ENCODE data around the gene TACC2.

The TACC2 gene, protein sequence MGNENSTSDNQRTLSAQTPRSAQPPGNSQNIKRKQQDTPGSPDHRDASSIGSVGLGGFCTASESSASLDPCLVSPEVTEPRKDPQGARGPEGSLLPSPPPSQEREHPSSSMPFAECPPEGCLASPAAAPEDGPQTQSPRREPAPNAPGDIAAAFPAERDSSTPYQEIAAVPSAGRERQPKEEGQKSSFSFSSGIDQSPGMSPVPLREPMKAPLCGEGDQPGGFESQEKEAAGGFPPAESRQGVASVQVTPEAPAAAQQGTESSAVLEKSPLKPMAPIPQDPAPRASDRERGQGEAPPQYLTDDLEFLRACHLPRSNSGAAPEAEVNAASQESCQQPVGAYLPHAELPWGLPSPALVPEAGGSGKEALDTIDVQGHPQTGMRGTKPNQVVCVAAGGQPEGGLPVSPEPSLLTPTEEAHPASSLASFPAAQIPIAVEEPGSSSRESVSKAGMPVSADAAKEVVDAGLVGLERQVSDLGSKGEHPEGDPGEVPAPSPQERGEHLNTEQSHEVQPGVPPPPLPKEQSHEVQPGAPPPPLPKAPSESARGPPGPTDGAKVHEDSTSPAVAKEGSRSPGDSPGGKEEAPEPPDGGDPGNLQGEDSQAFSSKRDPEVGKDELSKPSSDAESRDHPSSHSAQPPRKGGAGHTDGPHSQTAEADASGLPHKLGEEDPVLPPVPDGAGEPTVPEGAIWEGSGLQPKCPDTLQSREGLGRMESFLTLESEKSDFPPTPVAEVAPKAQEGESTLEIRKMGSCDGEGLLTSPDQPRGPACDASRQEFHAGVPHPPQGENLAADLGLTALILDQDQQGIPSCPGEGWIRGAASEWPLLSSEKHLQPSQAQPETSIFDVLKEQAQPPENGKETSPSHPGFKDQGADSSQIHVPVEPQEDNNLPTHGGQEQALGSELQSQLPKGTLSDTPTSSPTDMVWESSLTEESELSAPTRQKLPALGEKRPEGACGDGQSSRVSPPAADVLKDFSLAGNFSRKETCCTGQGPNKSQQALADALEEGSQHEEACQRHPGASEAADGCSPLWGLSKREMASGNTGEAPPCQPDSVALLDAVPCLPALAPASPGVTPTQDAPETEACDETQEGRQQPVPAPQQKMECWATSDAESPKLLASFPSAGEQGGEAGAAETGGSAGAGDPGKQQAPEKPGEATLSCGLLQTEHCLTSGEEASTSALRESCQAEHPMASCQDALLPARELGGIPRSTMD (N-terminal part only)

DNA sequence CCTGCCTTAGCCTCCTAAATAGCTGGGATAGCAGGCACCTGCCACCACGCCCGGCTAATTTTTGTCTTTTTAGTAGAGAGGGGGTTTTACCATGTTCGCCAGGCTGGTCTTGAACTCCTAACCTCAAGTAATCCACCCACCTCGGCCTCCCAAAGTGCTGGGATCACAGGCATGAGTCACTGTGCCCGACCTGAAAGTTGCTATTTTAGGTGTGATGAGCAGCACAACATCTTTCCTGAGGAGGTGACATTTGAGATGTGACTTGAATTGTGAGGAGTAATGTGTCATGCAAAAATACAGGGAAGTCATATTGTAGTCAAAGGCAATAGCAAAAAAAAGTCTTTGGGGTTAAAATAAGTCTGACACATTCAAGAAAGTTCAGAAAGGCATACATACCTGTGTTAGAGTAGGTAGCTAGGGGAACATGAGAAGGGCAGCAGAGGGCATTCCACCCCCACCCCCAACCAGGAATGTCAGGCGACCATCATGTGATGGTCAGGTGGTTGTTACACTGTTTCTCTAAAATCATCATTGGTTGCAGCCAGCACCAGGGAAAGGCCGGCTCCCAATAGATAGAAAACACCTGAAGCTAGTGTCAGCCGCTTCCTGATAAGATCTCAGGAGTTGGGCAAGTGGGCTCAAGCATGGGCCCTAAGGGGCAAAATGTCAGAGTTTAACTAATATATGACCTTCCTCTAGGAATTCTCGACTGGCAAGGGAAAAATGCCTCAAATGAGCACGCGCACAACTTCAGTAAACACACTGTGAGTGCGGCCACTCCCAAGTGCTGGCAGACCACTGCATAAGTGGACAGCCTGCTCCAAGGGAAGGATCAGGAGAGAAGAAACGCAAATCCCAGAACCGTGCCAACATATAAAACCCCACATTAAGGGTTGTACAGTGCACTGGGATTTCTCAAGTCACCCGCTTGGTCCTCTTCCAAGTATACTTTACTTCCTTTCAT lies at the start of gene TACC2:
Gene TACC2 (plus strand): TSS at position 803 of the 964 bp plus-strand sequence. CDS start 32,819 bp downstream, outside the sequence.
- no peak for DNase-seq (ENCODE audit: low read depth)
- no peak within 1 kb of the TSS for H3K4me3 ChIP-seq (ENCODE audit: low read depth, low read length)
- TF ChIP-seq, protein P1, sequence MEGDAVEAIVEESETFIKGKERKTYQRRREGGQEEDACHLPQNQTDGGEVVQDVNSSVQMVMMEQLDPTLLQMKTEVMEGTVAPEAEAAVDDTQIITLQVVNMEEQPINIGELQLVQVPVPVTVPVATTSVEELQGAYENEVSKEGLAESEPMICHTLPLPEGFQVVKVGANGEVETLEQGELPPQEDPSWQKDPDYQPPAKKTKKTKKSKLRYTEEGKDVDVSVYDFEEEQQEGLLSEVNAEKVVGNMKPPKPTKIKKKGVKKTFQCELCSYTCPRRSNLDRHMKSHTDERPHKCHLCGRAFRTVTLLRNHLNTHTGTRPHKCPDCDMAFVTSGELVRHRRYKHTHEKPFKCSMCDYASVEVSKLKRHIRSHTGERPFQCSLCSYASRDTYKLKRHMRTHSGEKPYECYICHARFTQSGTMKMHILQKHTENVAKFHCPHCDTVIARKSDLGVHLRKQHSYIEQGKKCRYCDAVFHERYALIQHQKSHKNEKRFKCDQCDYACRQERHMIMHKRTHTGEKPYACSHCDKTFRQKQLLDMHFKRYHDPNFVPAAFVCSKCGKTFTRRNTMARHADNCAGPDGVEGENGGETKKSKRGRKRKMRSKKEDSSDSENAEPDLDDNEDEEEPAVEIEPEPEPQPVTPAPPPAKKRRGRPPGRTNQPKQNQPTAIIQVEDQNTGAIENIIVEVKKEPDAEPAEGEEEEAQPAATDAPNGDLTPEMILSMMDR (conservative IDR thresholded peaks at IDR 0.05; ENCODE audit: low read depth, low read length): no peak

DNA sequence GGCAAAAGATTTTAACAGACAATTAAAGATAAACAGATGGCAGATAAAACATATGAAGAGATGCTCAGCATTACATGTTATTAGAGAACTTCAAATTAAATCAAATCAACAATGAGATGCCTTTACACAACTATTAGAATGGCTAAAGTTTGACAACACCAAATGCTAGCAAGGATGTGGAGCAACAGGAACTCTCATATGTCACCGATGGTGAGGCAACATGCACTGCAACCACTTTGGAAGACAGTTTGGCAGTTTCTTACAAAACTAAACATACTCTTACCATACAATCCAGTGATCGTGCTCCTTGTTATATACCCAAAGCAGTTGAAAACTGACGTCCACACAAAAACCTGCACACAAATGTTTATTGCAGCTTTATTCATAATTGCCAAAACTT lies 47.4 kb upstream of the TACC2 start:
- H3K4me3 ChIP-seq (ENCODE audit: low read depth, low read length): no peak overlapping the region
- TF ChIP-seq, protein P1 (conservative IDR thresholded peaks at IDR 0.05; ENCODE audit: low read depth, low read length): no peak
- no peak for DNase-seq (ENCODE audit: low read depth)

DNA sequence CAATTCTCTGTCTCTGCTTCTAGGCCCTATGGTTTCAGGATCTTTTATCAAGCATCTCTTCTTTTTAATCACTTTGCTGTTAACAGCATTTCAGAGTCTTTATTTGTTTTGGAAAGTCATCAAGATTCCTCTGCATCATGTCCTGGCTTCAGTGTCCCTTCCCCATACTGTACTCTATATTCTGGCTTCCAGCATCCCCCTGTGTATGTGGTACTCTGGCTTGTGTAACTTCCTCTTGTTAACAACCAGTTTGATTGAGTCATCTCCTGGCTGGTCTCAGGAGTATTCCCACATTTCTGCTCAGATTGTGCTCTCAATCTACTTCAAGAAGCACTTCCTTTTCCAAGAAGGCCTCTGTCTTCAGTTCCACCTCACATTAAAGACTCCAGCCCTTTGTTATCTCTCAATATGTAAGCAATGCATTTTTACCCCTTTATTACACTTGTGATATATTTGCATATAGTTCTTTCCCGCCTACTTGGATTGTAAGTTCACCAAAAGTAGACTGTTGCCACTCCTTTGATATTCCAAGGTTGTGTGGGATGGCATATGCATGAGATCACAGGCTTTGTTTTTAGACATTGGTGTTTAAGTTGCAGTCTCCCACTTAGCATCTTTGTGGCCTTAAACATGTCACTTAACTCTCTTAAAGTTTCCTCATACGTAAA lies 46.1 kb upstream of the TACC2 start:
- peak; percentile 92 for DNase-seq (ENCODE audit: low read depth)
- H3K4me3 ChIP-seq (ENCODE audit: low read depth, low read length): no peak overlapping the region
- TF ChIP-seq, protein P1 (conservative IDR thresholded peaks at IDR 0.05; ENCODE audit: low read depth, low read length): no peak

DNA sequence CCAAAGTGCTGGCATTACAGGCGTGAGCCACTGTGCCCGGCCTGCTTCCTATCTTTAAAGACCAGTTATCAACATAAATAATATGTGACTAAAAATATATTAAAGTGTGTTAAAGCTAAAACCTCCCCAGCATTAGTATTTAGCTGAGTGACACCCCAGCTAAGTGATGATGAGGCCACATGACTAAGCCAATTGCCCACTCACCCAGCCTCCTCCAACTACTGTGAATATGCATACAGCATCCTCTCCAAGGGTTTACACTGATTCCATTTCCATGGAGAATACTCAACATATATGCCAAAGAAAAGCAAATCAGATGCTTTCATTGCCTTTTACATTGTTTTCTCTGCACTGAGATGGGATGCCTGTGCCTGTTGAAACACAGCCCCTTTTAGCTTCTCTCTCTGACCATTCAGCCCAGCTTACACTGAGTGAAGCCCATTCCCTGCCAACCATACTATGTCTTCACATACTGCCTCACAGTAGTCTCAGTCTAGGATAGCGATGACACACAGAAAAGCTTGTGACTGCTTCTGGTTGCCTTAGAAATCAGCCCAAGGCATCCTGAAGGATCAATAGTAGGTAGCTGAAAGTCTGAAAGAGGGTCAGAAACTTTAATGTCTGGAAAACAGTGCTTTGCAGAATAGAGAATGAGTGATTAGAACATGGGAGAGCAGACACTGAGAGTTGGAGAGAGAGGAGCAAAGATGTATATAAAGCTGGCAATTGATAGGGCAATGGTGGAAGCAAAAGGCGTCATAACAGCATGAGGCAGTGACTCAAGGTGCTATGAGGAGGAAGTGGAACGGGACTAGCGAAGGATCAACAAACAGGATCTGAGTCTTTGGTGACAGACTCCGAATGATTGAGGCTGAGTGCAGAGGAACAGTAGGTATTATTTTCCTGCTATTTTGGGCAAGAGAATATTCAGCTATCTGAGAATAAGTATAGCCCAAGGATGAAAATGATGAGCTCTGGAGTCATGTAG lies 41.3 kb upstream of the TACC2 start:
- TF ChIP-seq, protein P1 (conservative IDR thresholded peaks at IDR 0.05; ENCODE audit: low read depth, low read length): no peak
- H3K4me3 ChIP-seq (ENCODE audit: low read depth, low read length): no peak overlapping the region
- peak; percentile 39 for DNase-seq (ENCODE audit: low read depth)

DNA sequence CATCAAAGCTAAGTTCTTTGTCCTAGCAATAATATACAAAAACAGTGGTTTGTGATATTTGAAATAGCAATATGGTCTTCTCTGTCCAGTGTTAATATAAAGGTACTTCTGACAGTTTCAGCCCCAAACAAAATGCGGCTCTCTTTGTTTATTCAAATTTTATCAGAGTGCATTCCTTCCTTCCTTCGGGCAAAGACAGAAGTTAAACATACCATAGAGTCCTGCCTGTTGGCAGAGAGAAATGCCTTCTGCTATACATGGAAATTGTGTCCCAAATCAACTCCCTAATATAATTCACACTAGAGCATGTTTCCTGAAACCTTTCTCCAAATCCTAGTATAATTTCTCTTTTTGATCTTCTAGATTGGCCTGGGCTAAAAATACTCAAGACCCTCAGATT lies 39.9 kb upstream of the TACC2 start:
- DNase-seq (ENCODE audit: low read depth): no peak
- H3K4me3 ChIP-seq (ENCODE audit: low read depth, low read length): no peak overlapping the region
- TF ChIP-seq, protein P1 (conservative IDR thresholded peaks at IDR 0.05; ENCODE audit: low read depth, low read length): no peak
